Vagina (tissue), 2 donors: ENCODE data around the gene TADA2A. TPM values are rescaled to one million over a fixed set of nuclear protein-coding genes. Genes with fewer than 3 reads are reported as not detected.
"Not testable (repeated sequence)": the region's sequence is repeated elsewhere in the genome, so short reads cannot be mapped to it uniquely, and the experiment has no call there.

Experiments used
- DNase-seq, 2 donors: peaks; one replicate each; pipeline ENCODE4 v3.0.0-alpha.2; 2017; ENCODE audit errors: extremely low spot score in 2 of 2
- H3K27ac ChIP-seq: fragments of 200-600 bp; sonication (generic); one replicate; pipeline ENCODE4 v1.5.1; 2019
- H3K27me3 ChIP-seq: fragments of 200-600 bp; sonication (generic); one replicate; pipeline ENCODE4 v1.5.1; 2019
- H3K36me3 ChIP-seq, 2 donors: fragments of 200-600 bp; sonication (generic); one replicate each; pipeline ENCODE4 v1.5.1; 2017 to 2019
- H3K4me1 ChIP-seq: fragments of 200-600 bp; sonication (generic); one replicate; pipeline ENCODE4 v1.5.1; 2019
- H3K4me3 ChIP-seq, 2 donors: fragments of 200-600 bp; sonication (generic); 1 replicate in 1 of 2; 2 replicates in 1 of 2; pipeline ENCODE4 v1.5.1; 2016 to 2019
- H3K9me3 ChIP-seq: fragments of 200-600 bp; sonication (generic); one replicate; pipeline ENCODE4 v1.5.1; 2019
- CTCF ChIP-seq, 3 experiments: fragments of 450-650 bp in 2 of 3; fragments of 200-600 bp in 1 of 3; sonication (generic) in 1 of 3; IDR thresholded peaks; one replicate each; pipeline ENCODE4 v1.5.1; 2017 to 2019; ENCODE audit warnings: antibody characterized with exemption in 3 of 3, mild to moderate bottlenecking in 2 of 3, moderate library complexity in 2 of 3
- POLR2A ChIP-seq, 2 donors: fragments of 450-650 bp; IDR thresholded peaks; one replicate each; pipeline ENCODE4 v1.6.1; 2017; ENCODE audit warnings: antibody characterized with exemption in 2 of 2, mild to moderate bottlenecking in 2 of 2, moderate library complexity in 2 of 2
- POLR2AphosphoS5 ChIP-seq, 2 donors: sonication (generic); formaldehyde crosslinking; IDR thresholded peaks; one replicate each; pipeline ENCODE4 v1.9.0; 2017; ENCODE audit warnings: antibody characterized with exemption in 2 of 2, mild to moderate bottlenecking in 2 of 2, low read depth in 1 of 2; ENCODE audit not compliant: insufficient read depth in 1 of 2
- intact Hi-C: fragments of 100-400 bp; cut with DNase I; formaldehyde crosslinking; loops from one replicate; pipeline ENCODE4 v1.15.1; 2023
- total RNA-seq: library from RNA; depleted of rRNA; stranded (reverse); fragments of >200 nt; gene quantifications from one replicate; pipeline ENCODE4 v1.2.3, GENCODE V29; 2016

TADA2A gene
- total RNA-seq, 1 donor from 2014 or later, result 44.2 TPM

GRCh38 chr17:37510056-37510455 lies 103.4 kb downstream of the TADA2A start:
- H3K27me3 ChIP-seq, result no peaks in the 10 kb centered on the region
- intact Hi-C loops, result no loop called here
- peaks cover 10% of the 10 kb centered on the region for H3K4me1 ChIP-seq
- no peak overlapping the region for H3K27ac ChIP-seq
- no peak for DNase-seq
- H3K36me3 ChIP-seq, result peaks cover 0 to 15% of the 10 kb centered on the region in 2 donors
- no peak for TF ChIP-seq POLR2A (IDR thresholded peaks at IDR 0.05)
- no peak for TF ChIP-seq CTCF (IDR thresholded peaks at IDR 0.05)
- TF ChIP-seq POLR2AphosphoS5 (IDR thresholded peaks at IDR 0.05; ENCODE audit: insufficient read depth in 1 of 2, low read depth in 1 of 2), result no peak
- no peaks in the 10 kb centered on the region for H3K9me3 ChIP-seq
- H3K4me3 ChIP-seq, result no peak overlapping the region

- intact Hi-C loops, H3K4me3 ChIP-seq, H3K4me1 ChIP-seq, H3K27me3 ChIP-seq, H3K27ac ChIP-seq, H3K9me3 ChIP-seq, DNase-seq: not testable (repeated sequence)
- H3K36me3 ChIP-seq, result peaks cover 0 to 18% of the 10 kb centered on the region in 2 donors
These were observed 105.0 kb downstream of the TADA2A start for GRCh38 chr17:37511642-37512041.

- Histone ChIP-seq H3K4me3 (no peak overlapping the region), H3K4me1 (no peaks in the 10 kb centered on the region), H3K27me3 (no peaks in the 10 kb centered on the region), H3K36me3 (peaks cover 0 to 27% of the 10 kb centered on the region in 2 donors), H3K9me3 (no peaks in the 10 kb centered on the region), H3K27ac (no peak overlapping the region)
- intact Hi-C loops, result no loop called here
- DNase-seq, result no peak
- TF ChIP-seq CTCF (IDR thresholded peaks at IDR 0.05) (no peak), POLR2A (IDR thresholded peaks at IDR 0.05) (no peak), POLR2AphosphoS5 (IDR thresholded peaks at IDR 0.05; ENCODE audit: insufficient read depth in 1 of 2, low read depth in 1 of 2) (no peak)
These were observed 105.9 kb downstream of the TADA2A start for GRCh38 chr17:37512442-37513068.

- intact Hi-C loops, result no loop called here
- TF ChIP-seq POLR2A (IDR thresholded peaks at IDR 0.05), result no peak
- no peak for TF ChIP-seq CTCF (IDR thresholded peaks at IDR 0.05)
- no peak for TF ChIP-seq POLR2AphosphoS5 (IDR thresholded peaks at IDR 0.05; ENCODE audit: insufficient read depth in 1 of 2, low read depth in 1 of 2)
- no peaks in the 10 kb centered on the region for H3K4me1 ChIP-seq
- H3K9me3 ChIP-seq, result no peaks in the 10 kb centered on the region
- no peak overlapping the region for H3K4me3 ChIP-seq
- no peak overlapping the region for H3K27ac ChIP-seq
- peaks cover 0 to 38% of the 10 kb centered on the region in 2 donors for H3K36me3 ChIP-seq
- DNase-seq, result no peak
- no peaks in the 10 kb centered on the region for H3K27me3 ChIP-seq
These were observed 107.0 kb downstream of the TADA2A start for GRCh38 chr17:37513711-37514110.

GRCh38 chr17:37516127-37516571 lies 109.5 kb downstream of the TADA2A start:
- H3K36me3 ChIP-seq, result peaks cover 0 to 45% of the 10 kb centered on the region in 2 donors
- intact Hi-C loops, result no loop called here
- no peak for DNase-seq

More at GRCh38 chr17:37516127-37516571, 109.5 kb downstream of the TADA2A start:
- TF ChIP-seq POLR2A (IDR thresholded peaks at IDR 0.05) (no peak), POLR2AphosphoS5 (IDR thresholded peaks at IDR 0.05; ENCODE audit: insufficient read depth in 1 of 2, low read depth in 1 of 2) (no peak), CTCF (IDR thresholded peaks at IDR 0.05) (no peak)
- H3K4me3 ChIP-seq, result no peak overlapping the region
- no peaks in the 10 kb centered on the region for H3K4me1 ChIP-seq
- H3K9me3 ChIP-seq, result no peaks in the 10 kb centered on the region
- H3K27ac ChIP-seq, result no peak overlapping the region
- H3K27me3 ChIP-seq, result no peaks in the 10 kb centered on the region
